Stimulated activated CD8-positive, alpha-beta memory T cell treated with anti-CD3 and anti-CD28 coated beads, Interleukin-2, amount 100 ng/mL, for 48 hours (primary cell): ENCODE measurements around the gene ZSWIM6.

Experiments
- DNase-seq, 2 donors: peaks; one replicate each; pipeline ENCODE4 v3.0.0-alpha.2; 2020; ENCODE audit warnings: low read depth in 2 of 2

The ZSWIM6 gene

DNA sequence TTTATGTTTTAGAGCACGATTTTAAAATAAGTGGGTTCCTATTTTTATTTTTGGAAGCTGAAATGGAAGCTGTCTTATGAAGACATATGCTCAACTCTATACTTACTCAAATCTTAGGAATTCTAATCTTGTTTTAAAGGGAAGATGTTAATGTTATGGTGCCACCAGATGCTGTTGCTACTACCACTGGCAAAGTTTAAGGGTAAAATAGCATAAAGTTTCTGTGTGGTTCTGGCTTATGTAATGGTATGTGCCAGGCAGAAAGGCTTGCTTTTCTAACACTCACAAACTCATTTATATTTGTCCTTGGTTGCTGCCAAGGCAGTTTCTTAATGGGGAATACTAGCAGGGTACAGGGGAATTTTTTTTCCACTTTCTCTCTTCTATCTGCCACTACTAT is 204.9 kb downstream of the ZSWIM6 start:
- no peak for DNase-seq

DNA sequence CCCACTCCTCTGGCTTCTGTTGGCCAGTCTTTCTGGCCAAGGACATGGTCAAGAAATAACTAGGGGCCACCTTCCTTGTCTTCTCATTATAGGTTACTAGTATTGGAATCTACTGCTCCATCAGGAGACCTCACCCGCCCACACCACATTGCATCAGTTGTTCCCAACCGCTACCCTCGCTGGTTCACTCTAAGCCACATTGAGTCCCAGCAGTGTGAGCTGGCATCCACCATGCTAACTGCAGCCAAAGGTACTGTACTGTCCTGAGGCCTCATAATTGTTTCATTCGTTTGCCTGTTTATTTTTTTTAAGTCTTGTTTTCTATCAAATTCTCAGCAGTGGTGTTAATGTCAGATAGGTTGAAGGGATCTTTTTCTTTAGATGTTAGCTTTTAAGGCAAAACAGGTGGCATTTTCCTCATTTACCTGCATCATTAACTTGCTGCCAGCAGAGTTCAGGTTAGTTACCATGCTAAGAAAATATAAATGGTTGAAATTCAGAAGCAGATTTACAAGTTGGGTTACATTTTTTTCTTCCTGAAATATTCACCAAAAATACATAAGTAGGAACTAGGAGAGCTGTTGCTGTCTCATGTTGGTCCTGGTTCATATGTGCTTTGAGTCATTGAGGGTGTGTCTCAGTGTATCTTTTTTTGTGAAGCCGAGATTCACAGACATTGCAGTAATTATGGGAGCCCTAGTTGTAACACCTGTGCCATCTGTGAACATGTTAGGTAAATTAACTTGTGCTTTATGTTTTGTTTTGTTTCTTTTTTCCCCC is 206.9 kb downstream of the ZSWIM6 start:
- no peak for DNase-seq

DNA sequence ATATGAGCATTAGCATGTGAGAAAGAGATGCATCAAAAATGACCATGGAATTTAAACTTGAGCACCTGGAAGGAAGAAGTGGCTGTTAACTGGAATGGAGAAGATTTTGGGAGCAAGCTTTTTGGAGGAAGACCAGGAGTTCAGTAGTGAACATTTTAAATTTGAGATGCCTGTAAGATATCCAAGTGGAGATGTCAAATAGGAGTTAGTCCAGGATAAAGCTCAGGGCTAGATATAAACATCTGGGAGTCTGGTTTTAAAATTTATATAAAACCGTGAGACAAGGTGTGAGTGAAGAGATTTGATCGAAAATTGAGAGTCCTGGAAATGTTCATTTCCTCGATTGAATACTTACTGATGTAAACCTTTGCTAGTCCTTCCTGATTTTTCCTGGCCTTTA is 217.5 kb downstream of the ZSWIM6 start:
- no peak for DNase-seq

DNA sequence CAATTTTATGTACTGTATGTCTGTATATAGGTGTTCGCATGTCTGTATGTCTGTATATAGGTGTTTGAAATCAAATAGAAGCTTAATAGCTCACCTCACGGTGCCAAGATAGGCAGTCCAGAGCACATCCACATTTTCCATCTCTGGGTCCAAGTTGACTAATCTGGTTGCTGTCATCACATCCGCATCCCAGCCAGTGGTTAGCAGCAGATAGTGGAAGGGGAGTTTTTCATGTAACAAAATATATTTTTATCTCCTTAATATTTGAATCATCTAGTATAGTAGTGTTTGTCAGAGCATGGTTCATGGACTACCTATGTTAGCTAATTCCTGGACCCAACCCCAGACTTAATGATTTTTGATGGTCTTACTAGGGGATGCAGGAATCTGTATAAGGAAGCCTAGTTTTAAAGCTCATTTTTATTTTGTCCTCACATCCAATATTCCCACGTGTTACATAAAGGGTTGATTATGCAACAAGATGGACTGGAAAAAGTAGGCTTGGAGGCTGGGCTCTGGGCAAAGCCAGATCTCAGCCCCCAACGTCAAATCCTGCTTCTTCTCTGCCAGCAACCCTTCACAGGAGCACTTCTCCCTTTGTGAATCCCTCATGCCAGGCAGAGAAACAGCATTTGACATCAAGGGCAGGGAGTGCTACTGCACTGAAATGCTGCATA is 219.7 kb downstream of the ZSWIM6 start:
- no peak for DNase-seq

DNA sequence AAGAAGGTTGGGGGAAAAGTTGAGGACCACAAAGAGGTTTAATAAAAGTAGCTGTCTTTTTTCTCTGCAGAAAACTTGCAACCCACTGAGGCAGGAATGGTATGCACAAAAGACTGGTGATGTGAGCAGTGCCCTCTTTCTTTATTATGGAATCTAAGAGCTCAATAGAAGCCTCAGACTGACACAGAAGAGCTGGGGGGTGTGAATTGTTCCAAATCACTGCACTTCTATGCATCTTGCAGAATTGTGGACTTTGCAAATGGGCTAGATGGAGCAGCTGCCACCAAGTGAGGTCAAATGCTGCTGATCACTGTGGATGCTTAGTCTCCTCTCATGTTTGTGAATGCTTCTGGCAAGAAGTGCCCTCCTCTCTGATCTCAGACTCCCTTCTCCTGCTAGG is 227.1 kb downstream of the ZSWIM6 start:
- DNase-seq, result no peak

DNA sequence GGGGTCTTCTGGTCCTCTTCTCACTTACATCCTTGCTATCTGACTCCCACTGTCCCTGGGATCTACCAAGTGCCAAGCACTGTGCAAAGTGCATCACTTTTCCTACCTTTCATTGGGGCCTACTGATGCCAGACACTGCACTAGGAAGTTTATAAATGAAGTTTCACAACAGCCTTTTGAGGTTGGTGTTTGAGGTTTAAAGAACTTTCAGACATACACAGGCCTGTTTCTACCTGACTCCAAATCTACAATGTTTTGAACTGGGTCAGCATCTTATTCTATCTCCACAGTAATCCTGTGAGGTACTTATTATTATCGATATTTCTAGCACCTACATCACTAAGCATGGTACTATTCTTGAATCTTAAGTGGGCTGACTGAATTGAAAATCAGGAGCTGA is 227.7 kb downstream of the ZSWIM6 start:
- no peak for DNase-seq

DNA sequence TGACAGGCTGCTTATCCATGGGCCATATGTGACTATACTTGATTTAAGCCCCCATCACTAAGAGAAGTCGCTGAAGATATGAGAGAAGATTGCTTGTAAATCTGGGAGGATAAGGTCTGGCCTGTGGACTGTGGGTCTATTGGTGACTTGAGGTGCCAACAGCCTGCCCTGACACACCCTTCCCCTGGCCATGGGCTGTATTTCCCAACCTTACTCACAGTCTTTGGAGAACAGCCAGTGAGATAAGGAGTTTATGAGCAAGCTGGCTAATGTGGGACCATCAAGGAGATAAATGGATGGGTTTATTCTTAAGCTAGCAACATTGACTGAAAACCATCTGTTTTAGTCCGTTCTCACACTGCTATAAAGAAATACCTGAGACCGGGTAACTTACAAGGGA is 231.3 kb downstream of the ZSWIM6 start:
- no peak for DNase-seq

DNA sequence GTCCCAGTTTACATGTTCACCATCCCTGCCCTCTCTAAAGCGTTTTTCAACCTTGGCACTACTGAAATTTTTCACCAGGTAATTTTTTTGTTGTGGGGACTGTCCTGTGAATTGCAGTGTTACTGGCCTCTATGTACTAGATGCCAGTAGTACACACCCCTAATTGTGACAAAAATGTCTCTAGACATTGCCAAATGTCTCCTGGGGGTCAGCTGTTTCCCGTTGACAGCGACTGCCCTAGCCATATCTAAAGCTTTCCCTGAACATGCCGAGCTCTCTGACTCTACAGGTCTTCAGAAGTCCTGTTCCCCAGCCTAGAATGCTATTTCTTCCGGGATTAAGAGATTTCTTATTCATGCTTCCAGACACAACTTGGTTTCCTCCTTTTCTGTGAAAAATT is 235.3 kb downstream of the ZSWIM6 start:
- DNase-seq, result no peak

DNA sequence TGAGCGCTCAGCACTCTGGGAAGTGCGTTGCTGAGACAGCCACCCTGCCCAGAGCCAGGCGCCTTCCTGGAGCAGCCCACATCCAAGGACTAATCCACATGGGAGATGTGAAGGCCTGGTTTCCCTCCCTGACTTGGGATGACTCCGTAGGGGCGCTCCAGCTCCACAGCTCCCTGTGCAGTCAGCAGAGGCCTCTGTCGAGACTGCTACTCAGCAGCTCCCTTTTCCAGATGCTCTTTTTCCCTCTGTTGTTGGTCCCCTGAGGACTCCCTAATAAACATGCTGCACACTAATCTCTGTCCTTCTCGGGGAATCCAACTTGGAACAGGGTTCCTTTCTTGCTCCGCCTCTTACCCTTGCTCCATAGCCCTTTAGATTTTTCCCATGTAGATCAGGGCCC is 237.3 kb downstream of the ZSWIM6 start:
- DNase-seq, result no peak

DNA sequence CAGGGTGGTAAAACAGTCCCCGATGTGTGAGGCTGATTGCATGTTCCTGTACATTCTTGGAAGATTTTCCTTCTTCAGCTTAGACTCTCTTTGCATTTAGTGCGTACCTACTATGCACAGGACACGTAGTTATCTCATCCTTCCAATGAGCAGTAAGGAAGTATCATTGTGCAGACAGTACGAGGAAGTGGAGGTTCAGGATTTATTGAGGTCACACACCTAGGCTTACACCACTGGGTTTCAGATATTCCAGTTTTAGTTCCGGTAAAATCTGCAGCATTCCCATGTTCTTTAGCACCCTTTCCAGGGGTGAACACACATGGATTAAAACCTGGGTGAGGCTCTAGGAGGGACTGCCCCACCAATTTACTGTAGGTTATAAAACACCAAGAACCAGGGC is 238.7 kb downstream of the ZSWIM6 start:
- DNase-seq, result no peak

DNA sequence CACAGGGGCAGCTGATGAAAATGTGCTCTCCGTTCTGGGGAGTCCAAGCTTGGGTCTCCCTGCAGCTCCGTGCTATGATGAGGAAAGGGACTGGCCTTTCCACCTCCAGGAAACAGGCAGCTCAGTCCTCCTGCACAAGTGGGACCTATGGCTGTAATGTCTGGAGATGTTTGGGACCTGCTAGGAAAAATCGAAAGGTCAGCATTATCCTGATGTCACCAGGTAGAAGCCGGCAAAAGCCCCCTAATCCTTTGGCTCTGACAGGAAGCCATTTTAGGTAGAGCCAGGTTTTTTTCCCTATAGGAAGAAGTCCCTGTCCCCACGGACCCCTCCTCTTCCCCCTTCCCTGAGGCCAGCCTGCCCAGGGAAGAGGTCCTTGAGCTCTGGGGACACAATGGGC is 240.9 kb downstream of the ZSWIM6 start:
- no peak for DNase-seq

DNA sequence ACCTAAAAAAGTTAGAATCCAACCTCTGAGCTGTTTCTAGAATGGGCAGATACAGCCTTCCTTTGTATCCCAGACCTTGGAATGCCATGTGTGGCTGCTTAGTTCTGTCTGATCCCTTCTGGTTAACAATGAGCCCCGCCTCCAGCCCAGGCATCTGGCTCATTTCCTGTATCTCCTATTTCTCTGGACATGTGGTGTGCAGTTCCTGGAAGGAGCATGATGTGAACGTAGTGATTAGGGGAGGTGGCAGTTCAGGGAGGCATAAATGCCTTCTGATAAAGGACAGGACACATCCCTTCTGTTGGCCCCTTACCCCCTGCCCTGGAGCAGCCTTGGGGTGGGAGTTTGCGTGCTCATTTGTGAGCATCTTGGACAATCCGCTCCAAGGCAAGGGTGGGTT is 243.0 kb downstream of the ZSWIM6 start:
- DNase-seq, result no peak

DNA sequence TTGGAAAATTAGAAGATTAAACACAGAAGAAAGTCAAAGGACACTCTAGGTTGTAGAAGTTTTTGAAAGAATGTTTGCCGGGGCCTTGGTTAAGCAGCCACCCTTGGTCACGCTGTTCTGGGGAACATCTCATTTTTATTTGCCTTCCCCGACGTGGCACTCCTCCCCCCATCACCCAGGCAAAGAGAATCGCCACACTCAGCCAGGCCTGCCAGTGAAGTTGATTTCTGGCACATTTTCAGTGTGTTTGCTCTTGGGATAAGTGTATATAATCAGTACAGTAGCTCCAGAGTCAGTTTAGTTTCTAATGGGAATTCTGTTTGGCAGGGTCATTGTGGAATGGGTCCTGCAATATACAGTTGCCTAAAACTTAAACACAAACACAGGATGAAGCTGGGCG is 243.5 kb downstream of the ZSWIM6 start:
- DNase-seq, result no peak

DNA sequence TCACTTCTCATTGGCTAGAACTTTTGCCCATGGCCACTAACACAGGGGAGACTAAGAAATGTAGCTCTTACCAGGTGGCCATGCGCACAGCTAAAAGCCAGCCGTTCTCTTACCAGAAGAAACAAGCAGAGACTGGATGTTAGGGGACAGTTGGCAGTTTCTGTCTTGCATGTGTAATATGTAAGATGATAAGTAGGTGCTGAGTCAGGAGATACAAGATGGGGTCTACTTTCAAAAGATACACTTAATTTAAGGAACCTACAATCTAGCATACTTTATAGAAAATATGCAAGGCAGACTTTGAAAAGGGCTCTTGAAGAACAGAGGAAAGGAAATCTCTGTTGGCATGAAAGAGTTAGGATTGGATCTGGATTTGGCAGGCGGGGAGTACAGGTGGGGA is 244.5 kb downstream of the ZSWIM6 start:
- no peak for DNase-seq

DNA sequence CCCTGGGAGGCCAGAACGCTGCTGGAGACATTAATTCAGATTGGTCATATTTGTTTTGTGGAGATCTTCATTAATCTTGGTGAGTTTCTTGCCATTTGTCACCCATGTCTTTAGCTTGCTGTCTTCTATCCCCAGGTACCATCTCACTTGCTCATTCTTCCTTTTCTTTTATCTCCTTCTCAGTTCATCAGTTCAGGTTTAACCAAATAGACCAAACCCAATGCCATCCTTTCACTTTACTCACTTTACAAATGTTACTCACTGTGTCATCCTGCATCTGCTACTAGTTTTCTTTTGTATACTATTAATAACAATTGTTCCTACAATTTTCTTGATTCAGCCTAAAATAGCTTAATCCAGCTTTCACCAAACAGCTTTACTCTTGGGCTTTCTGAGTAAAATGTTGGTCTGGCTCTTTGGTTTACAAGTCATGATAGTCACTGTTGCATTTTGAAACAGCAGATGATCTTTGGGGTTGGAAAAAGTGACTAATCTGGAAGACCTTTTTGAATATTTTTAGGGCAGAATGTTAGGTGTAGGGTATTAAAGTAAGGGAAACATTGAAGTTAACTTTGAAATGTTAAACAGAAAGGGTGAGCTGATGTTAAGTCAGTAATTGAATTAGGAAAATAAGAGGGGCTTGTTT is 246.9 kb downstream of the ZSWIM6 start:
- DNase-seq, result no peak

DNA sequence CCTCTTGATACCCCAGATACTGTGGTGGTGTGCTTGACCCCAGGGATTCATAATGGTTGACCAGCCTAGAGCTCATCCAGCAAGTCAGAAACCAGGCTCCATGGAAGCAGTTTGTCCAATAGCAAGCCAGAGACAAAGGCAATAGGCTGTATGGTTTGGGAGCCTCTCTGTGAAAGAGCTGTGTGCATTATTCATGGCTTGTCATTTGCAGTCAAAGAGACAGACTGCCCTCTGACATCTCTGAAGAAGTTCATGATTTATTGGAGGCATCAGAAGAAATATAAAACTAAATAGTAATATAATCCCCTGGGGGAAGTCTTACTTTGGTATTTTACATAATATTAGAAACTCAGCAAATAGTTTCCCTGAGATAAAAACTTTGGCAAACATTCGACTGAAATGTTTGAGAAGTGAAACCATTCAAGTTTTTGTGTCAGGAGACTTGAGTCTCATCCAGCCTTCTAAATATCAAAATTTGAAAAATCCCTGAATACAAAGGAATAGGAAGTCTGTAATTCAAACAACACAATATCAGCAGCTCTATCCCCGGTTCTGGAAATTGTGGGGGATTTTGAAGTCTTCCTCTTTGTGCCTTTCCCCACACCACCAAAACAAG is 250.3 kb downstream of the ZSWIM6 start:
- DNase-seq, result no peak

DNA sequence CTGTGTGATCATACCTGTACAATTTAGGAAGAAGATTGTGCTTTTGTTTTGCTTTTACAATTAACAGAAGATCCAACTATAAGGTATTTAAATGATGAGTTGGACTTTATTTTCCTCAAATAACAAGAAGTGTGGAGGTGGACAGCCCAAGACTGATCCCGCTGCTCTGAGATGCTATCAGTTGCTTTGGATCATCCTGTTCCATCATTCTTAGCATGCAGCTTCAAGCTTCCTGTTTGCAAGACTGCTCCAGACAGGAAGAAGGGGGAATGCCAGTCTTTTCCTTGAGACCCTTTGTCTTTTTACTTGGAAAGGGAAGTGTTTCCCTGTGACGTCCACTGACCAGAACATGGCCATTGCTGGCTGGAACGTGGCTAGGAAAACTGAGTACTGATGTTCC is 250.8 kb downstream of the ZSWIM6 start:
- DNase-seq, result no peak

DNA sequence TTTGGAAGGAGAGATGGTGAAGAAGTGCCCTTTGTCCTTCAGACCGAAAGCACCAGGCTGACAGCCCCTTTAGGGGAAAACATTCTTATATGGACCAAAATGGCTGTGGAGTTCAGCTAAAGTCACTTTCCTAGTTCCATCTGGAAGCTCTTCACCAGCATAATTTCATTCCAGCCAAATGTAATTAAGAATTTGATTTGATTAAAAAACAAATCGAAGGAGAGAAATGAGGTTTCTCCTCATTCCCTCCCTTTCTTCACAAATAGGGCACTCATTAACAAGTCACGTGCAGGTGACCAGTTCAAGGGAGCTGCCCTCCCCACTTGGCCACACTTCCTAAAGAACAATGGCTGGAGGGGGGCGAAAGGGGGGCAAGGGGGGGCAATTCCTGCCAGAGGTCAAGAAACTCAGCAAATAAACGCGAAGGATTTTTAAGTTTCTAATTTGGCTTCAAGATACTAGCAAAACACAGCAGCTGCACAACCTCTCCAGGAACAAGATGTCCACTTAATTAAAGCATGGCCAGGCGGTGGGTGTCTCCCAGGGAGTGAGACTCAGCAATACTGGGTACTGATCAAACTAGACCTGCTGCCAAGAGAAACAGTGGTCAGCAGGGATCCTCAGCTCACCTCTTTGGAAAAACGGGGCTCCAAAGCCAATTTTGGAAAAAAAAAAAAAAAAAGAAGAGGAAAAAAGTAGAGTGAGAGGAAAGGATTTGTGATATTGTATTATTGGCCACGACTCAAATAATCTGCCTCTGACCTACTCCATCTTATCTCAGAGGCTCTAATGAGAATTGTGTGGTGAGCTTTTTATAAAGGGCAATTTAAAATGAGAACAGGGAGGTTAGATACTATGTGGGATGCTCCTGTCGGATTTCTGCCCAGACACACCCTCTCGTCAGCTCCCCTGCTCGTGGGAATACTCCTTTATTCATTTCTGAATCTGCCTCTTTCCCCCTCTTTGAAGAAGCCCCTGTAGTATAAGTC is 254.3 kb downstream of the ZSWIM6 start:
- no peak for DNase-seq

DNA sequence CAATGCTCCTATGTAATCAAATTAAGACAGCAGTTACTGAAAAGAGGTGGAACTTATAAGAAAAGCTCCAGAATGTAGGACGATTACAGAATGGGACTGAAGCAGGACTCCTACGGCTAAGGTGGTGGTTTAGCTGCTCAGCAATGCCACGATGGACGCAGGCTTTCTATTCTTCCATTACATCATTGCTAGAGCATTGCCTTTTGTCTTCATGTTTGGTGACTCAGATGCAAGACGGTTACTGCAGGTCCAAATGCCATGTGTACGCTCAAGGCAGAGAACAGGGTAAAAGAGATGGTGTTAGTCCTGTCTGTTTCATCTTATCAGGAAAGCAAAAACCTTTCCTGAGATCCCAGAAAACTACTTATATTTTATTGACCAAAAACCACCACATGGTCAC is 255.1 kb downstream of the ZSWIM6 start:
- DNase-seq, result no peak

DNA sequence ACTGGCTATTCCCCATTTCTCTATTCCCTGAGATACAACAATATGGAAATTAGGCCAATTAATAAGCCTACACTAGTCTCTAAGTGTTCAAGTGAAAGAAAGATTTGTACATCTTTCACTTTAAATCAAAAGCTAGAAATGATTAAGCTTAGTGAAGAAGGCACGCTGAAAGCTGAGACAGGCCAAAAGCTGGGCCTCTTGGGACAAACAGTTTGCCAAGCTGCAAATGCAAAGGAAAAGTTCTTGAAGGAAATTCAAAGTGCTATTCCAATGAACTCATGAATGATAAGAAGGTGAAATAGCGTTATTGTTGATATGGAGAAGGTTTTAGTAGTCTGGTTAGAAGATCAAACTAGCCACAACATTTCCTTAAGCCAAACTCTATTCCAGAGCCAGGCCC is 256.2 kb downstream of the ZSWIM6 start:
- DNase-seq, result no peak

DNA sequence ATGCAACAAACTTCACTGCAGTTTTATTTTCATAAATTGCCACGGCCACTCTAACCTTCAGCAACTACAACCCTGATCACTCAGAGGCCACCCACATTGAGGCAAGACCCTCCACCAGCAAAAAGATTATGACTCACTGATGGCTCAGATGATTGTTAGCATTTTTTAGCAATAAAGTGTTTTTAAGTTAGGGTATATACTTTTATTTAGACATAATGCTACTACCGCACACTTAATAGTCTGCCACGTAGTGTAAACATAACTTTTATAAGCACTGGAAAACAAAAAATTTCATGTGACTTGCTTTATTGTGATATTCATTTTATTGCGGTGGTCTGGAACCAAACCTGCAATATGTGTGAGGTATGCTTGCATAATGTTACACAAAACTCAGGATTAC is 257.9 kb downstream of the ZSWIM6 start:
- no peak for DNase-seq

DNA sequence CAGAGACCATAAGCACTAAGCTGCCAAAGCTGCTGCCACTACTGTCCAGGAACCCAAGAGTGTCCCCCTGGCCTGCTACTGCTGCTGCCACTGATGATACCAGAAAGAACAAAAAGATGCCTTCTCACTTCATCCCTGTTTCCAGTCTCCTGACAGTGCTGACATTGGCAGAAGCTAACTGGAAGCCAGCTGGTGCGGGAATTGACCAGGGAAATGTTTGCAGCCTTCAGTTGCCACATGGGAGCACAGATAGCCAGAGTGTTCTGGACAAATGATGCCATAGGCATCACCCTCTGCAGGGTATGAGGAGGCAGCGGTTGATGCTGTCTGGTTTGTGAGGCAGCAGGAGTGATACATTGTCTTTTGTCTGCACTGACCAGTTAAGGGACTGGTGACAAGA is 258.4 kb downstream of the ZSWIM6 start:
- DNase-seq, result no peak
